Uterus (tissue), 4 donors: Measurements from ENCODE around the gene FARP2. TPM values are rescaled to one million over a fixed set of nuclear protein-coding genes. Genes with fewer than 3 reads are reported as not detected.
"Not testable (repeated sequence)": the region's sequence is repeated elsewhere in the genome, so short reads cannot be mapped to it uniquely, and the experiment has no call there.

Experiments
- DNase-seq, 2 donors: peaks; one replicate each; pipeline ENCODE4 v3.0.0-alpha.2; 2019 to 2020
- H3K27ac ChIP-seq, 2 donors: fragments of 200-600 bp; sonication (generic); 1 replicate in 1 of 2; 2 replicates in 1 of 2; pipeline ENCODE4 v1.5.1; 2016 to 2018
- H3K27me3 ChIP-seq, 2 donors: fragments of 200-600 bp; sonication (generic); one replicate each; pipeline ENCODE4 v1.5.1; 2018 to 2019; ENCODE audit warnings: control low read depth in 1 of 2
- H3K36me3 ChIP-seq, 2 donors: fragments of 200-600 bp; sonication (generic); one replicate each; pipeline ENCODE4 v1.5.1; 2019; ENCODE audit warnings: control low read depth in 1 of 2
- H3K4me1 ChIP-seq, 2 donors: fragments of 200-600 bp; sonication (generic); one replicate each; pipeline ENCODE4 v1.5.1; 2018 to 2019; ENCODE audit warnings: control low read depth in 1 of 2
- H3K4me3 ChIP-seq, 2 donors: fragments of 200-600 bp; sonication (generic); 1 replicate in 1 of 2; 2 replicates in 1 of 2; pipeline ENCODE4 v1.5.1; 2018 to 2019; ENCODE audit warnings: mild to moderate bottlenecking in 1 of 2
- H3K9me3 ChIP-seq, 2 donors: fragments of 200-600 bp; sonication (generic); one replicate each; pipeline ENCODE4 v1.5.1; 2019; ENCODE audit warnings: control low read depth in 1 of 2
- POLR2A ChIP-seq, 2 donors: fragments of 450-650 bp; IDR thresholded peaks; one replicate each; pipeline ENCODE4 v1.6.1; 2016; ENCODE audit warnings: antibody characterized with exemption in 2 of 2, mild to moderate bottlenecking in 1 of 2, moderate library complexity in 1 of 2
- intact Hi-C: fragments of 100-400 bp; cut with DNase I; formaldehyde crosslinking; loops from one replicate; pipeline ENCODE4 v1.15.1; 2023; ENCODE audit warnings: low total_unique reads
- total RNA-seq, 4 donors: library from RNA; depleted of rRNA in 3 of 4; stranded (reverse); fragments of >200 nt in 3 of 4; gene quantifications; one replicate each; pipeline versions ENCODE4 v1.1.0 to v1.2.4, GENCODE V29; 2014 to 2023
- TF ChIP-seq, protein P1 (sequence below), 4 experiments: fragments of 200-600 bp in 2 of 4; fragments of 450-650 bp in 2 of 4; sonication (generic) in 2 of 4; IDR thresholded peaks; one replicate each; pipeline ENCODE4 v1.5.1; 2016 to 2019; ENCODE audit warnings: antibody characterized with exemption in 4 of 4, mild to moderate bottlenecking in 2 of 4, moderate library complexity in 1 of 4
- donor health status: DM: yes; HTN: yes; CAD: no.

FARP2 gene
- total RNA-seq, 4 donors from 2014 or later = 20.0 to 92.0 (median 40.6) TPM

DNA sequence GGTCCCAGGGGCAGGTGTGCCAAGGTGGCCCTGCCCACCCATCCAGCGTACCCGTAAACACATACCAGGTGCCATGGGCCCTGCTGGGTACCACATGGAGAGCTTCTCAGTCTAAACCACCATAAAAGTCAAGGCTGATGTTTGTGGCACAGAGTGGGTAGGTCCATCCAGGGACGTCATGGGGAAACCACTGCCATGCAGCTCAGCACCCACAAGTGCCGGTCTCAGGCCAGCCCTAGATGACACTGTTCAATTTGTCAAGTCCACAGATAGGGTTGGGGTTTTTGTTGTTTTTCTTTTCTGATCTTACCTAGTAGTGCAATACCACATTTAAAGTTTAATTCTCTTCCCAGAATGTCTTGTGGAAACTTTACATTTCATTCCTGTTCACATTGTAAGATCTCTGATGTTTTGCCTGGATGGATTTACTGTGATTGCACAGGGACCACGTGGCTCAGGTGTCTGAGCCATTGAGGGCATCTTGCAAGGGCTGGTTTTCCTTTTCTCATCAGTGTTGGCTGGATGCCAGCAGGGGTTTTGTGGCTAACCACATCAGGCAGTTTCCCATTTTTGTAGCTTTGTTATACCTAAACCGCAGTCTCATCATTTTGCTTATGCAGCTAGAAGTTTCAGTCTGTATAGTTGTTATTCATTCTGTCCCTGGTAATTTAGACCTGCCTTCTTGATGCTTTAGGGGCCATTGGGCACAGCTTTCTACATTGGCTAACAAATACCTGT lies 87.6 kb downstream of the FARP2 start:
- intact Hi-C loops = no loop called here
- TF ChIP-seq, protein P1, sequence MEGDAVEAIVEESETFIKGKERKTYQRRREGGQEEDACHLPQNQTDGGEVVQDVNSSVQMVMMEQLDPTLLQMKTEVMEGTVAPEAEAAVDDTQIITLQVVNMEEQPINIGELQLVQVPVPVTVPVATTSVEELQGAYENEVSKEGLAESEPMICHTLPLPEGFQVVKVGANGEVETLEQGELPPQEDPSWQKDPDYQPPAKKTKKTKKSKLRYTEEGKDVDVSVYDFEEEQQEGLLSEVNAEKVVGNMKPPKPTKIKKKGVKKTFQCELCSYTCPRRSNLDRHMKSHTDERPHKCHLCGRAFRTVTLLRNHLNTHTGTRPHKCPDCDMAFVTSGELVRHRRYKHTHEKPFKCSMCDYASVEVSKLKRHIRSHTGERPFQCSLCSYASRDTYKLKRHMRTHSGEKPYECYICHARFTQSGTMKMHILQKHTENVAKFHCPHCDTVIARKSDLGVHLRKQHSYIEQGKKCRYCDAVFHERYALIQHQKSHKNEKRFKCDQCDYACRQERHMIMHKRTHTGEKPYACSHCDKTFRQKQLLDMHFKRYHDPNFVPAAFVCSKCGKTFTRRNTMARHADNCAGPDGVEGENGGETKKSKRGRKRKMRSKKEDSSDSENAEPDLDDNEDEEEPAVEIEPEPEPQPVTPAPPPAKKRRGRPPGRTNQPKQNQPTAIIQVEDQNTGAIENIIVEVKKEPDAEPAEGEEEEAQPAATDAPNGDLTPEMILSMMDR (IDR thresholded peaks at IDR 0.05) = no peak
- no peak for TF ChIP-seq POLR2A (IDR thresholded peaks at IDR 0.05)
- Histone ChIP-seq H3K36me3 (no peaks in the 10 kb centered on the region), H3K9me3 (no peaks in the 10 kb centered on the region), H3K27me3 (no peaks in the 10 kb centered on the region), H3K4me3 (no peak overlapping the region), H3K4me1 (no peaks in the 10 kb centered on the region), H3K27ac (no peak overlapping the region)
- no peak for DNase-seq

- Histone ChIP-seq H3K4me3 (no peak overlapping the region), H3K4me1 (no peaks in the 10 kb centered on the region), H3K36me3 (no peaks in the 10 kb centered on the region), H3K27ac (no peak overlapping the region), H3K9me3 (no peaks in the 10 kb centered on the region), H3K27me3 (no peaks in the 10 kb centered on the region)
- intact Hi-C loops = no loop called here
- no peak for TF ChIP-seq POLR2A (IDR thresholded peaks at IDR 0.05)
- TF ChIP-seq, protein P1 (IDR thresholded peaks at IDR 0.05) = no peak
- no peak for DNase-seq
Measured at GRCh38 chr2:241445426-241445825, 89.3 kb downstream of the FARP2 start.

- intact Hi-C loops, H3K4me1 ChIP-seq, H3K9me3 ChIP-seq, H3K4me3 ChIP-seq, H3K27me3 ChIP-seq, H3K27ac ChIP-seq, H3K36me3 ChIP-seq, DNase-seq: not testable (repeated sequence)
Measured at GRCh38 chr2:241450092-241450491, 94.0 kb downstream of the FARP2 start.

- intact Hi-C loops = no loop called here
- Histone ChIP-seq H3K9me3 (no peaks in the 10 kb centered on the region), H3K36me3 (no peaks in the 10 kb centered on the region), H3K4me1 (no peaks in the 10 kb centered on the region), H3K27ac (no peak overlapping the region), H3K27me3 (no peaks in the 10 kb centered on the region), H3K4me3 (no peak overlapping the region)
- no peak for DNase-seq
- TF ChIP-seq POLR2A (IDR thresholded peaks at IDR 0.05) = no peak
- TF ChIP-seq, protein P1 (IDR thresholded peaks at IDR 0.05) = no peak
Measured at GRCh38 chr2:241451840-241452506, 95.9 kb downstream of the FARP2 start.

GRCh38 chr2:241453919-241454318 lies 97.8 kb downstream of the FARP2 start:
- H3K27me3 ChIP-seq, H3K9me3 ChIP-seq, H3K36me3 ChIP-seq, H3K27ac ChIP-seq, intact Hi-C loops, H3K4me3 ChIP-seq, H3K4me1 ChIP-seq, DNase-seq: not testable (repeated sequence)

- Histone ChIP-seq H3K27me3 (no peaks in the 10 kb centered on the region), H3K4me3 (no peak overlapping the region), H3K36me3 (no peaks in the 10 kb centered on the region), H3K9me3 (no peaks in the 10 kb centered on the region), H3K4me1 (no peaks in the 10 kb centered on the region), H3K27ac (no peak overlapping the region)
- TF ChIP-seq, protein P1 (IDR thresholded peaks at IDR 0.05) = no peak
- TF ChIP-seq POLR2A (IDR thresholded peaks at IDR 0.05) = no peak
- intact Hi-C loops = no loop called here
- no peak for DNase-seq
Measured at GRCh38 chr2:241454837-241455485, 98.9 kb downstream of the FARP2 start.
